Measurements from ENCODE around the gene CREB5. TPM values are rescaled to one million over a fixed set of nuclear protein-coding genes. Genes with fewer than 3 reads are reported as not detected.

The CREB5 gene
- total RNA-seq, 2 donors from 2014 or later = 0.53 to 2.6 TPM

GRCh38 chr7:28776463-28777157, 364.3 kb downstream of the CREB5 start:
- Mint-ChIP-seq H3K4me3 (no peak overlapping the region), H3K27ac (no peak overlapping the region), H3K27me3 (ENCODE audit: insufficient read depth) (peaks cover 4% of the 10 kb centered on the region), H3K4me1 (no peaks in the 10 kb centered on the region), H3K36me3 (ENCODE audit: low read depth) (no peaks in the 10 kb centered on the region), H3K9me3 (no peaks in the 10 kb centered on the region)
- DNase-seq = no peak
- Histone ChIP-seq H3K36me3 (ENCODE audit: control insufficient read depth, insufficient read depth, low read length) (no peaks in the 10 kb centered on the region), H3K9me3 (ENCODE audit: control insufficient read depth, low read length) (no peaks in the 10 kb centered on the region), H3K4me3 (ENCODE audit: low read length) (no peak overlapping the region), H3K9ac (ENCODE audit: extremely low read depth, low read length, poor library complexity, severe bottlenecking) (no peak overlapping the region), H3K4me1 (ENCODE audit: control insufficient read depth, insufficient read depth, low read length) (no peaks in the 10 kb centered on the region), H3K27ac (ENCODE audit: low read depth, low read length) (no peak overlapping the region), H3K27me3 (ENCODE audit: control insufficient read depth, insufficient read depth, low read length, poor library complexity, severe bottlenecking) (no peaks in the 10 kb centered on the region)
- TF ChIP-seq, protein P1, sequence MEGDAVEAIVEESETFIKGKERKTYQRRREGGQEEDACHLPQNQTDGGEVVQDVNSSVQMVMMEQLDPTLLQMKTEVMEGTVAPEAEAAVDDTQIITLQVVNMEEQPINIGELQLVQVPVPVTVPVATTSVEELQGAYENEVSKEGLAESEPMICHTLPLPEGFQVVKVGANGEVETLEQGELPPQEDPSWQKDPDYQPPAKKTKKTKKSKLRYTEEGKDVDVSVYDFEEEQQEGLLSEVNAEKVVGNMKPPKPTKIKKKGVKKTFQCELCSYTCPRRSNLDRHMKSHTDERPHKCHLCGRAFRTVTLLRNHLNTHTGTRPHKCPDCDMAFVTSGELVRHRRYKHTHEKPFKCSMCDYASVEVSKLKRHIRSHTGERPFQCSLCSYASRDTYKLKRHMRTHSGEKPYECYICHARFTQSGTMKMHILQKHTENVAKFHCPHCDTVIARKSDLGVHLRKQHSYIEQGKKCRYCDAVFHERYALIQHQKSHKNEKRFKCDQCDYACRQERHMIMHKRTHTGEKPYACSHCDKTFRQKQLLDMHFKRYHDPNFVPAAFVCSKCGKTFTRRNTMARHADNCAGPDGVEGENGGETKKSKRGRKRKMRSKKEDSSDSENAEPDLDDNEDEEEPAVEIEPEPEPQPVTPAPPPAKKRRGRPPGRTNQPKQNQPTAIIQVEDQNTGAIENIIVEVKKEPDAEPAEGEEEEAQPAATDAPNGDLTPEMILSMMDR (conservative IDR thresholded peaks at IDR 0.05) = no peak
- 92% methylated on average over 1 to 4 of the region's 4 CpGs for WGBS, 2 experiments (ENCODE audit: insufficient coverage in 1 of 2, insufficient read length in 1 of 2)

DNA sequence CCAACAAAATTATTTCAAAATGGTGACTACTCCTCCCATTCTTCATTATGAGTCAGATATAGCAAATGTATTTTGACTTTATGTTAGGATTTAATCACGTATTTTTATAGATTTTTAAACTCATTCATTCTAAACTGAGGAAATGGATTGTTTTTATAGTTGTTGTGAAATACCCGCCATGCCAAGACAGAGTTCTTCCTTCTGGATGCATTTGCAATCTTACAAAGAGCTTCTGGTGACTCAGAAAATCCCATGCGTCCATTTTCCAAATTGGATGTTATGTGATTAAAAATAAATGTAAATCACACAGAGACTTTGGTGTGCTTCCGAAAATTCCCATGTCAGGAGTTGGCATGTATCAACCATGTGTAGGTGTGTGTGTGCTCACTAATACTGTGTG, 366.5 kb downstream of the CREB5 start:
- no peak for DNase-seq
- no peaks in the 10 kb centered on the region for H3K36me3 ChIP-seq (ENCODE audit: control insufficient read depth, insufficient read depth, low read length)
- Mint-ChIP-seq H3K9me3 (no peaks in the 10 kb centered on the region), H3K27me3 (ENCODE audit: insufficient read depth) (no peaks in the 10 kb centered on the region), H3K4me3 (no peak overlapping the region), H3K36me3 (ENCODE audit: low read depth) (no peaks in the 10 kb centered on the region), H3K4me1 (peaks cover 3% of the 10 kb centered on the region), H3K27ac (no peak overlapping the region)
- H3K9me3 ChIP-seq (ENCODE audit: control insufficient read depth, low read length) = no peaks in the 10 kb centered on the region
- no peaks in the 10 kb centered on the region for H3K4me1 ChIP-seq (ENCODE audit: control insufficient read depth, insufficient read depth, low read length)
- 88 to 96% methylated on average over 3 of the region's 4 CpGs for WGBS, 2 experiments (ENCODE audit: insufficient coverage in 1 of 2, insufficient read length in 1 of 2)
- no peak overlapping the region for H3K9ac ChIP-seq (ENCODE audit: extremely low read depth, low read length, poor library complexity, severe bottlenecking)
- H3K27ac ChIP-seq (ENCODE audit: low read depth, low read length) = no peak overlapping the region
- H3K27me3 ChIP-seq (ENCODE audit: control insufficient read depth, insufficient read depth, low read length, poor library complexity, severe bottlenecking) = no peaks in the 10 kb centered on the region
- H3K4me3 ChIP-seq (ENCODE audit: low read length) = no peak overlapping the region
- TF ChIP-seq, protein P1 (conservative IDR thresholded peaks at IDR 0.05) = no peak

DNA sequence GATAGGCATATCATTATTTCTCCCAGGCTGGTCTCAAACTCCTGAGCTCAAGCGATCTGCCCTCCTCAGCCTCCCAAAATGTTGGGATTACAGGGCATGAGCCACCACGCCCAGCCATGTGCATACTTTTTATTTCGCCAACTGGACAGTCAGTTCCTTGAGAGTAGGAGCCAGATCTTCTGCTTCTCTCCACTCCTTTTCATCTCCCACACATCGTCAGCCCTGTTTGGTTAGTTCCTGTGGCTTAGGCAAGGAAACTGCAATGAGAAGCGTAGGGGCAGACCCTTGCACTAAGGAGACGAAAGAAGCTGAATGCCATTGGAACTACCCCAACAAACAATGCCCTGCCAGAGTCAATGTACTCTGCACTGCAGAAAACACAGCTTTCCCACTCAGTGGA, 367.6 kb downstream of the CREB5 start:
- TF ChIP-seq, protein P1 (conservative IDR thresholded peaks at IDR 0.05) = no peak
- Histone ChIP-seq H3K4me1 (ENCODE audit: control insufficient read depth, insufficient read depth, low read length) (no peaks in the 10 kb centered on the region), H3K27me3 (ENCODE audit: control insufficient read depth, insufficient read depth, low read length, poor library complexity, severe bottlenecking) (no peaks in the 10 kb centered on the region), H3K9me3 (ENCODE audit: control insufficient read depth, low read length) (no peaks in the 10 kb centered on the region), H3K27ac (ENCODE audit: low read depth, low read length) (no peak overlapping the region), H3K9ac (ENCODE audit: extremely low read depth, low read length, poor library complexity, severe bottlenecking) (no peak overlapping the region), H3K4me3 (ENCODE audit: low read length) (no peak overlapping the region), H3K36me3 (ENCODE audit: control insufficient read depth, insufficient read depth, low read length) (no peaks in the 10 kb centered on the region)
- Mint-ChIP-seq H3K27me3 (ENCODE audit: insufficient read depth) (no peaks in the 10 kb centered on the region), H3K36me3 (ENCODE audit: low read depth) (no peaks in the 10 kb centered on the region), H3K27ac (no peak overlapping the region), H3K4me1 (peaks cover 15% of the 10 kb centered on the region), H3K4me3 (no peak overlapping the region), H3K9me3 (no peaks in the 10 kb centered on the region)
- no peak for DNase-seq
- WGBS, 2 experiments (ENCODE audit: insufficient coverage in 1 of 2, insufficient read length in 1 of 2) = 95 to 100% methylated on average over 3 to 6 of the region's 6 CpGs
